ENCODE data around the gene ARL6IP6.
A peak's percentile ranks its signal among the peaks of the same experiment; 100 is the strongest.
"Not testable (repeated sequence)": the region's sequence is repeated elsewhere in the genome, so short reads cannot be mapped to it uniquely, and the experiment has no call there.

ARL6IP6 gene

GRCh38 chr2:152723918-152724317, 5.5 kb downstream of the ARL6IP6 start:
- DNase-seq (ENCODE audit: low spot score) = no peak

GRCh38 chr2:152729844-152730243, 11.4 kb downstream of the ARL6IP6 start:
- no peak for DNase-seq (ENCODE audit: low spot score)

GRCh38 chr2:152730591-152731333, 12.3 kb downstream of the ARL6IP6 start:
- no peak for DNase-seq (ENCODE audit: low spot score)

- not testable (repeated sequence) for DNase-seq (ENCODE audit: low spot score)
Observed at GRCh38 chr2:152737509-152737908, 19.1 kb downstream of the ARL6IP6 start.

- no peak for DNase-seq (ENCODE audit: low spot score)
Observed at GRCh38 chr2:152738438-152738837, 20.0 kb downstream of the ARL6IP6 start.

- not testable (repeated sequence) for DNase-seq (ENCODE audit: low spot score)
Observed at GRCh38 chr2:152739705-152740104, 21.3 kb downstream of the ARL6IP6 start.

GRCh38 chr2:152740743-152741328, 22.4 kb downstream of the ARL6IP6 start:
- DNase-seq (ENCODE audit: low spot score) = peak; percentile 15

- peak; percentile 34 for DNase-seq (ENCODE audit: low spot score)
Observed at GRCh38 chr2:152743002-152743401, 24.6 kb downstream of the ARL6IP6 start.

GRCh38 chr2:152747751-152748150, 29.3 kb downstream of the ARL6IP6 start:
- not testable (repeated sequence) for DNase-seq (ENCODE audit: low spot score)

GRCh38 chr2:152755029-152755428, 36.6 kb downstream of the ARL6IP6 start:
- no peak for DNase-seq (ENCODE audit: low spot score)

- no peak for DNase-seq (ENCODE audit: low spot score)
Observed at GRCh38 chr2:152759290-152760072, 41.1 kb downstream of the ARL6IP6 start.

- DNase-seq (ENCODE audit: low spot score) = no peak
Observed at GRCh38 chr2:152761214-152761613, 42.8 kb downstream of the ARL6IP6 start.

GRCh38 chr2:152762202-152762601, 43.8 kb downstream of the ARL6IP6 start:
- no peak for DNase-seq (ENCODE audit: low spot score)

GRCh38 chr2:152763208-152763607, 44.8 kb downstream of the ARL6IP6 start:
- DNase-seq (ENCODE audit: low spot score) = not testable (repeated sequence)

- DNase-seq (ENCODE audit: low spot score) = no peak
Observed at GRCh38 chr2:152763651-152764050, 45.2 kb downstream of the ARL6IP6 start.

GRCh38 chr2:152766928-152767327, 48.5 kb downstream of the ARL6IP6 start:
- no peak for DNase-seq (ENCODE audit: low spot score)

GRCh38 chr2:152781175-152781574, 62.8 kb downstream of the ARL6IP6 start:
- DNase-seq (ENCODE audit: low spot score) = no peak

- DNase-seq (ENCODE audit: low spot score) = no peak
Observed at GRCh38 chr2:152782171-152782570, 63.8 kb downstream of the ARL6IP6 start.

- DNase-seq (ENCODE audit: low spot score) = no peak
Observed at GRCh38 chr2:152790883-152791282, 72.5 kb downstream of the ARL6IP6 start.

- DNase-seq (ENCODE audit: low spot score) = no peak
Observed at GRCh38 chr2:152791979-152792378, 73.6 kb downstream of the ARL6IP6 start.

GRCh38 chr2:152792974-152793373, 74.6 kb downstream of the ARL6IP6 start:
- no peak for DNase-seq (ENCODE audit: low spot score)

GRCh38 chr2:152796941-152797340, 78.5 kb downstream of the ARL6IP6 start:
- DNase-seq (ENCODE audit: low spot score) = no peak

Measured in HuH-7 (cell line).